ENCODE measurements around the gene C4orf36. TPM values are rescaled to one million over a fixed set of nuclear protein-coding genes. Genes with fewer than 3 reads are reported as not detected.

Gene C4orf36
- total RNA-seq, 2 experiments from 2014 or later: not detected

- Mint-ChIP-seq H3K4me1 (no peaks in the 10 kb centered on the region), H3K27ac (no peak overlapping the region), H3K36me3 (ENCODE audit: low read depth) (no peaks in the 10 kb centered on the region), H3K4me3 (no peak overlapping the region), H3K9me3 (ENCODE audit: low read depth) (no peaks in the 10 kb centered on the region), H3K27me3 (no peaks in the 10 kb centered on the region)
- ChIA-PET POLR2A (no interaction called here), CTCF (no interaction called here)
- ATAC-seq (no peak), DNase-seq (no peak)
- intact Hi-C loops (cut with DNase I, micrococcal nuclease): no loop called here
Observed at GRCh38 chr4:86831262-86832130, 60.7 kb downstream of the C4orf36 start.

Other genes with a start within 250 kb of the C4orf36 start
- gene SLC10A6, start 43.0 kb downstream of the C4orf36 start, total RNA-seq: not detected
- gene AFF1, start 42.6 kb upstream of the C4orf36 start, total RNA-seq: 10 to 100 TPM; 47.3 to 57.8 TPM